GM19239 (cell line): Measurements from ENCODE around the gene DNPEP.
"Not testable (repeated sequence)": the region's sequence is repeated elsewhere in the genome, so short reads cannot be mapped to it uniquely, and the experiment has no call there.

ENCODE experiments used
- DNase-seq: peaks from one replicate; pipeline ENCODE4 v3.0.0; 2011; ENCODE audit warnings: low spot score; ENCODE audit not compliant: insufficient read length
- FAIRE-seq: peaks from 2 replicates; lab custom pipeline; 2011; peaks lifted over from hg19 to GRCh38; lab: Jason Lieb, UNC

The DNPEP gene

DNA sequence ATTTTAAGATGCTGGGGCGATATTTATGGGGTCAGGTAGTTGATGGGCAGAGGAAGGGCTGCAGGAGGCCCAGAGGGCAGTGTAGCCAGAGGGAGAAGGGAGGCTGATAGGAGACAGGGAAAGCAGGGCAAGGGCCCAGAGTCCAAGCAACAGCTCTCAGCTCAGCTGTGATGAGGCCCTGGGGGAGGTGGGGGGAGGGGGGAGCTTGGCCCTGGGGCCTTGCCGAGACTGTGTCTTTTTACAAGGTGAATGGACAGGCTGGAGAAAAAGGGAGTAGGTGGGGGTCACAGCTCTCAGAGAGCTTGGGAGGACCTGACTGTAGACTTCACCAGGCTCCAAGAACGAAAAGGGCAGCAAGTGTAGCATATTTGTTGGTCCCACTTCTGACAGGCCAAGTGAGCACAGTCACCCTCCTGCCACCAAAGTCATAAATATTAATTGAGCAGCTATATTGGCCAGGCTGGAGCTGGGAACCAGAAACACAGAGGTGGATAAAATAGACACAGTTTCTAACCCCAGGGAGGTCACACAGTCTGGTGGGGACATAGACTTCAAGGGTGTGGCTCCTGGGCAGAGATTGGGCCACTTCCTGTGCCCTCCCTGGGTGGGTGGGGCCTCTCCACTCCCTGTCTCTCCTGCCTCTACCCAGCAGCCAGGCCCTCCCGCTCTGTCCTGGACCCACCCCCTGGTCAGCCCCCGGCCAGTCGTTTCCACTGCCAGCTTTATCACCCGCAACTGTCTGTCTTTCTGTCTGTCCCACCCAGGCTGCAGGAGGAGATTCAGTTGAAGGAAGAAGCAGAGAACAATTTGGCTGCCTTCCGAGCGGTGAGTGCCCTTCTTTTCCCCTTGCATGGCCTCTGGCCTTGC is 31.9 kb upstream of the DNPEP start:
- no peak for DNase-seq
- FAIRE-seq, result no peak

DNA sequence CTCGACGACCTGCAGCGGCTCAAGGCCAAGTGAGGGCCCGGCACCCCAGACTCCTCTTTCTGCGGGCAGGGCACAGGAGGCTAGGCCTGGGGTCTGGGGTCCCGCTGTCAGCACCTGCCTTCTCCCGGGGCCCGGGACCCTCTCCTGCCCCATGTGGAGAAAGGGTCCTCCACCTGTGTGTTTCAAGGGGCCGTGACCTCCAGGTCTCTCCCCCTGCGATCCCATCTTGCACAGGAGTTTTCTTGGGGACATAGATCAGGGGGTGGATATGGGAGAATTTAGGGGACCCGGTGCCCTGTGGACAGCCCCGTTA is 31.3 kb upstream of the DNPEP start:
- no peak for FAIRE-seq

DNA sequence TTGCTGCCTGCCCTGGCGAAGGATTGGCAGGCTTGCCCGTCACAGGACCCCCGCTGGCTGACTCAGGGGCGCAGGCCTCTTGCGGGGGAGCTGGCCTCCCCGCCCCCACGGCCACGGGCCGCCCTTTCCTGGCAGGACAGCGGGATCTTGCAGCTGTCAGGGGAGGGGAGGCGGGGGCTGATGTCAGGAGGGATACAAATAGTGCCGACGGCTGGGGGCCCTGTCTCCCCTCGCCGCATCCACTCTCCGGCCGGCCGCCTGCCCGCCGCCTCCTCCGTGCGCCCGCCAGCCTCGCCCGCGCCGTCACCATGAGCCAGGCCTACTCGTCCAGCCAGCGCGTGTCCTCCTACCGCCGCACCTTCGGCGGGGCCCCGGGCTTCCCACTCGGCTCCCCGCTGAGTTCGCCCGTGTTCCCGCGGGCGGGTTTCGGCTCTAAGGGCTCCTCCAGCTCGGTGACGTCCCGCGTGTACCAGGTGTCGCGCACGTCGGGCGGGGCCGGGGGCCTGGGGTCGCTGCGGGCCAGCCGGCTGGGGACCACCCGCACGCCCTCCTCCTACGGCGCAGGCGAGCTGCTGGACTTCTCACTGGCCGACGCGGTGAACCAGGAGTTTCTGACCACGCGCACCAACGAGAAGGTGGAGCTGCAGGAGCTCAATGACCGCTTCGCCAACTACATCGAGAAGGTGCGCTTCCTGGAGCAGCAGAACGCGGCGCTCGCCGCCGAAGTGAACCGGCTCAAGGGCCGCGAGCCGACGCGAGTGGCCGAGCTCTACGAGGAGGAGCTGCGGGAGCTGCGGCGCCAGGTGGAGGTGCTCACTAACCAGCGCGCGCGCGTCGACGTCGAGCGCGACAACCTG is 30.7 kb upstream of the DNPEP start, which contains the start of gene DES:
TSS of gene DES (plus strand) at position 223 of the 857 bp plus-strand sequence. CDS start at position 309, 86 bp downstream.
- FAIRE-seq (no peak), DNase-seq (no peak)

More for the DNA sequence above, 31.3 kb upstream of the DNPEP start:
- DNase-seq, result no peak

DNA sequence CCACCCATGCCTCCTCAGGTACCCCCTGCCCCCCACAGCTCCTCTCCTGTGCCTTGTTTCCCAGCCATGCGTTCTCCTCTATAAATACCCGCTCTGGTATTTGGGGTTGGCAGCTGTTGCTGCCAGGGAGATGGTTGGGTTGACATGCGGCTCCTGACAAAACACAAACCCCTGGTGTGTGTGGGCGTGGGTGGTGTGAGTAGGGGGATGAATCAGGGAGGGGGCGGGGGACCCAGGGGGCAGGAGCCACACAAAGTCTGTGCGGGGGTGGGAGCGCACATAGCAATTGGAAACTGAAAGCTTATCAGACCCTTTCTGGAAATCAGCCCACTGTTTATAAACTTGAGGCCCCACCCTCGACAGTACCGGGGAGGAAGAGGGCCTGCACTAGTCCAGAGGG is 29.7 kb upstream of the DNPEP start:
- DNase-seq (no peak), FAIRE-seq (no peak)

DNA sequence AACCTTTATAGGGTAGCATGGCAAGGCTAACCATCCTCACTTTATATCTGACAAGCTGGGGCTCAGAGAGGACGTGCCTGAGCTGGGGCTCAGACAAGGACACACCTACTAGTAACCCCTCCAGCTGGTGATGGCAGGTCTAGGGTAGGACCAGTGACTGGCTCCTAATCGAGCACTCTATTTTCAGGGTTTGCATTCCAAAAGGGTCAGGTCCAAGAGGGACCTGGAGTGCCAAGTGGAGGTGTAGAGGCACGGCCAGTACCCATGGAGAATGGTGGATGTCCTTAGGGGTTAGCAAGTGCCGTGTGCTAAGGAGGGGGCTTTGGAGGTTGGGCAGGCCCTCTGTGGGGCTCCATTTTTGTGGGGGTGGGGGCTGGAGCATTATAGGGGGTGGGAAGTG is 29.2 kb upstream of the DNPEP start:
- FAIRE-seq, result no peak
- no peak for DNase-seq

DNA sequence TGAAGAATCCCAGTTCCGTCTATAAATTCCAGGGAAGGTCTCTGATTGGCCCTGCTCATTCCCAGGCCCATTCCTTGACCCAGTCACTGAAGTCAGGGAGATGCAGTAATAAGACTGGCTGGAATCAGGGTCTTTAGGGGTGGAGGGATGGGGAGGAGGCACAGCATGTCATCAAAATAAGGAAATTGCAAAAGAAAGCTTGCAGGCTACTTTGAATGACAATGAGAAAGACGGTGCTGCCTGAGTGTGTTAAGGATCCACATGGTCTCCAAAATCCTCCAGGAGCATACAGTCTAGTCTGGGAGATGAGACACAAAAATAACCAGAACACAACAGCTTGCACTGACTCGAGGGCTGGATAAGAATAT is 28.5 kb upstream of the DNPEP start:
- DNase-seq, result no peak
- no peak for FAIRE-seq

DNA sequence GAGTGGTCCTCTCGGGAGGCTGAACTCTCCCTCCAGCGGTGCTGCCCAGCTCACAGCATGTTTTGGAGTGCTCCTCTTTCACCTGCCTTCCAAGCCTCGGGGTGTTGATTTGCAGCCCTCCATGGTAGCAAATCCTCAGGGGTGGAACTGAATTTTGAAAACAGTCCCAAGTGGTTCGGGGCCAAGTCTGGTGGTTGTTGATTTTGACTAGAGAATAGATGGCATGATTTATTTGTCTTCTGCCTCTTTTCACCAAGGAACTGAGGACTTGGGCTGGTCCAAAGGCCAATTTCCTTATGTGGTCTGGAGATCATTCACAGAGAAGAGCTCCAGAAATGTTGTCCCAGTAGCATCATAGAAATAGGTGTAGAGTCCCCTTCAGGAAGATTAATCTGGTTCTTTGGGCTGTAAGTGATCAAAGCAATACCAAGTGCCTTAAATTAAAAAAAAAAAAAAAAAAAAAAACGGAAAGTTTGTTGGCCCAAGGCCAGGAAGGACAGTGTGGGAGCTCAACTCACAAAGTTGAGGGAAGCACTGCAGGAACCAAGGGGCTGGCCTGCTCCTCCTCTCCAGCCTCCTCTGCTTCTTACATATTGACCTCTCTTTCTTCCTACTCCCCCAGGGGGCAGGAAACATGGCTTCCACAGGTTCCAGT is 28.0 kb upstream of the DNPEP start:
- DNase-seq (no peak), FAIRE-seq (no peak)

DNA sequence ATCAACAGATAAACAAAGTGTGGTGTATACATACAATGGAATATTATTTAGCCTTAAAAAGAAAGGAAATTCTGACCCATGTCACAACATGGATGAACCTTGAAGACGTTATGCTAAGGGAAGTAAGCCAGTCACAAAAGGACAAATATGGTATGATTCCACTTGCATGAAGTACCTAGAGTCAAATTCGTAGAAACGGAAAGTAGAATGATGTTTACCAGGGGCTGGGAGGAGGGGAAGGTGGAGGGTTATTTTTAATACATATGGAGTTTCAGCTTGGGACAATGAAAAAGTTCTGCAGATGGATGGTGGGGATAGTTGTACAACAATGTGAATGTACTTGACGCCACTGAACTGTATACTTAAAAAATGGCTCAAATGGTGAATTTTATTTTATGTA is 27.1 kb upstream of the DNPEP start:
- DNase-seq (no peak), FAIRE-seq (no peak)

DNA sequence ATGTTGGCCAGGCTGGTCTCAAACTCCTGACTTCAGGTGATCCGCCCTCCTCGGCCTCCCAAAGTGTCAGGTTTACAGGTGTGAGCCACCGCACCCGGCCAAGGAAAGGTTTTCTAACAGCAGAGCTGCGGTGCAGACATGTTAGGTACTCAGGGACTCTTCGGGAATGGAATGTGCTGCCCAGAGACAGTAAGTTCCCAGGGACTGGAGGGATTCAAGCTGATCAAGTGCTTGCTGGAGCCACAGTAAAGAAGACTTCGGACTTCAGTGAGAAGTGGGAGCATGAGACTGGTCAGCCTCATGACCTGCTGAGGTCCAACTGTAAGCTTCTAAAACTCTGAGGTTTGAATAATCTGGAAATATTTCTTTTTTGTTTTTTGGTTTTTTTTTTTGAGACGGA is 22.7 kb upstream of the DNPEP start:
- FAIRE-seq (no peak), DNase-seq (no peak)

DNA sequence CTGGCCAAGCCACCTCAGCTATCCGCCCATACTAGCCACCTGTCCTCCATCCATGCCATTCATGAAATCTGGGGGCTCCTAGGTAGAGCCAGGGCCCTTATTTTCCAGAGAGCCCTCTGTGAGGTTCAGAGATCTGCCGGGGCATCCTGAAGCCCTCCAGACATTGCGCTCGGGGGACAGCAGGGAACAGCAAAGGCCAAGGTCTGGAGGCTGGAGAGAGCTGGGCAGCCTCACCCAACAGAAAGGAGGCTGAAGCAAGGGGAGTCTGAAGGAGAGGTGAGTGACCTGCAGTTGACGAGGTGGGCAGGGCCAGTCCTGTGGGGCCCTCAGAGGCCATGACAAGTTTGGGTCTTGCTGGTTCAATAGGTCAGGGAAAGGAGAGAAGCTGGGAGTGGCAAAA is 21.9 kb upstream of the DNPEP start:
- DNase-seq, result no peak
- FAIRE-seq, result no peak

DNA sequence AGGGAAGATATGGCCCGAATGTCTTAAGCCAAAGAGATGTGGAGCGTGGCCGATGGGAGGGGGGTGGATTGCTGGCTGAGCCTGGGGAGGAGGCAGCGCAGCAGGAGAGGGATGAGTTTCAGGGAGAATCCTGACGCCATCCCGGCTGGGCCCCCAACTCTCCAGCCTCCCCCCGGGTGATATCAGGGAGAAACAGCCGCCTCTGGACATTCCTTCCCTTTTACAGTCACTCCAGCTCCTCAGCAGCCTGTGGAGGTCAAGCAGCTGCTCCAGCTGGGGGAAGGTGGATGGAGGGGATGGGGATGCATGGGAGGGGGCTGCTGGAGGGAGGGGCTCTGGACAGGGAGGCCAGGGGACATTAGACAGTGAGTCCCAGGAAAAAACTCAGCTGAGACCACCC is 20.9 kb upstream of the DNPEP start:
- no peak for DNase-seq
- no peak for FAIRE-seq

DNA sequence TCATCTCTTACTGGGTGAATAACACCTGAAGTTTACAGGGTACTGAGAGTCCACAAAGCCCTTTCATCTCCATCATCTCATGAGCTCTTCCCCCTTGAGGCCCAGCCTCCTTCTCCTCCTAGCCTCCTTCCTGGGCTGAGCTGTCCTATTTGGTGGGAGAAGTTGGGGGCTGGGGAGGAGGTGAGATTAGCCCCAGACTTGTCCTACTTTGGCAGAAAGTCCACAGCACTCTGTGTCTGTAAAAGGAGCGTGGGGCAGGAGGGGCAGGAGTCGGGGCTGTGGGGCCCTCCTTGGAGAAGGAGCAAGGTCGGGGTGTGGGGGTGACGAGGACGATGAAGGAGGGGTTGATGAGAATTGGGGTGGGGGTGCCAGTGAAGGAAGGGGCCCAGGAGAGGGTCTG is 20.5 kb upstream of the DNPEP start:
- no peak for FAIRE-seq
- DNase-seq, result no peak

DNA sequence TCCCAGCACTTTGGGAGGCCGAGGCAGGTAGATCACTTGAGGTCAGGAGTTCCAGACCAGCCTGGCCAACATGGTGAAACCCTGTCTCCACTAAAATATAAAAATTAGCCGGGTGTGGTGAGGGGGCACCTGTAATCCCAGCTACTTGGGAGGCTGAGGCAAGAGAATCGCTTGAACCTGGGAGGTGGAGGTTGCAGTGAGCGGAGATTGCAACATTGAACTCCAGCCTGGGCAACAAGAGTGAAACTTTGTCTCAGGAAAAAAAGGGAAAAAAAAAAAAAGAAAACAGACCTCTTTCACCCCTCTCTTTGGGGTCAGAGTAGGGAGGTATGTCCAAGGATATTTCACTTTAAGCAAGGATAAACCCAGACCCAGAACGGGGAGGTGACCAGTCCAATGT is 19.6 kb upstream of the DNPEP start:
- DNase-seq, FAIRE-seq: not testable (repeated sequence)

DNA sequence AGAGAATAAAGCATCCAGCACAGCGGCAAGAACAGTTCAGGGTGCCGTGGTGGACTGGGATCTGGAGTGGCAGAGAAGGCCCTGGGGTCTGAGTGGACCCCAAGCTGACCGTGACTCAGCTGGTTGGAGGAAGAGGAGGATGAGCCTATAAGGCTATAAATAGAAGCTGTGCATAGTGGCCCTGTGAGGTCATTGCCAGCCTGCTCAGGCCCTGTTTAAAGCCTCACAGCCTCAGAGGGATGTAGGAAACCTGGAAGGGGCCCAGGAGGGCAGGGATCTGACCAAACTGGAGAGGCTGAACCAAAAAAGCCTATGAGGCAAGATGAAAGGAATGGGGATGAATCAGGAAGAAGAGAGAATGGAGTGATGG is 19.1 kb upstream of the DNPEP start:
- DNase-seq (no peak), FAIRE-seq (no peak)

DNA sequence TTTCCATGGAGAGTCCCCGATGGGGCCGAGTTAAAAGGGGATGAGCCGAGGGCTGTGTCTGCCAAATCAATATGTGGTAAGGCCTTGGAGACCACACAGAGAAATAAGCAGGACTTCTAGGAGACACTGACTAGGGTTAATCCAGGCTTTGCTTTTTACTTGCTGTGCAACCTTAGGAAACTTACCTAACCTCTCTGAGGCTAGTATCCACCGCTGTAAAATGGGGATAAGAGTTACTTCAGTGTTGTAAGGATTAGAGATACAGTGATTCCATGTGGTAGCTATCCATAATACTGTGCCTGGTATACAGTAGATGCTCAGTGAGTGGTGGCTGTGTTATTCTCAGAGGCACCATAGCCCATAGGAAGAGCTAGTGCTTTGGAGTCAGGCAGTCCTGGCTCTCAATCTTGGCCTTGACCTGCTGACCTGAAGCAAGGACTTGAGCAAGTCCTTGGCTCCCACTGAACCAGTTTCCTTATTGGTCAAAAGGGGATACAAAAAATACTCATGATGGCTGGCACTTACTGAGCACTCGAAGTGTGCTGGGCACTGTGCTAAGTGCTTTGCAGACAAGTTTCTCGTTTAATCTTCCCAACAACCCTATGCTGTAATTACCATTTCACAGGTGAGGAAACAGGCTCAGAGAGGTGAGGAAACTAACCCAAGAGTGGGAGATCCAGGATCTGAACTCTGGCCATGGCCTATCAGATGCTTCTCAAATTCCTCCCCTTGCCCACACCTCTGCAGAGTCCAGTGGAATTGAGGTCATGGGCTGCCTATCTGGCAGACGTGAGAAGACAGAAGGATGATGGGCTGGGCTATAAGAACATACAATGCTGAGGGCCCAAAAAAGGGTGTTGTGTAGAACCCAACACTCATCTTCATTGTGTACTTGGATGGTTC is 18.5 kb upstream of the DNPEP start:
- DNase-seq (no peak), FAIRE-seq (no peak)

DNA sequence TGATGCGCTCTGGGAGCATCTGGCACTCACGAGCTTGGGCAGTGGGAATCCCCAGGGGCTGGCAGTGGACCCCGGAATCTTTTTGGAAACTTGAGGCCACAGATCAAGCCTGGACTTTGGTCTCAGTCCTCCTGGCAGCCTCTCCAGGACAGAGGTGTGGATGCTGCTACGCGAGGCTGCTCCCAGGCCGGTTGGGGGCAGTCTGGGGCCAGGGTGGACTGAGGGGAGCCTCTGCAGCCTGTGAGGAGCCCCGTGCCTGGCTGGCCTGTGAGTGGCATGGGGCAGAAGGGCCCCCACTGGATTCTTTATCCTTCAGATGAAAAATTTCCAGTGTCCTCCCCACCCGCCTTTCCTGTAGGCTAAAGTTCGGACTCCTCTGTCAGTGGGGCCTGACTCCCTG is 17.7 kb upstream of the DNPEP start:
- DNase-seq, result no peak
- no peak for FAIRE-seq

DNA sequence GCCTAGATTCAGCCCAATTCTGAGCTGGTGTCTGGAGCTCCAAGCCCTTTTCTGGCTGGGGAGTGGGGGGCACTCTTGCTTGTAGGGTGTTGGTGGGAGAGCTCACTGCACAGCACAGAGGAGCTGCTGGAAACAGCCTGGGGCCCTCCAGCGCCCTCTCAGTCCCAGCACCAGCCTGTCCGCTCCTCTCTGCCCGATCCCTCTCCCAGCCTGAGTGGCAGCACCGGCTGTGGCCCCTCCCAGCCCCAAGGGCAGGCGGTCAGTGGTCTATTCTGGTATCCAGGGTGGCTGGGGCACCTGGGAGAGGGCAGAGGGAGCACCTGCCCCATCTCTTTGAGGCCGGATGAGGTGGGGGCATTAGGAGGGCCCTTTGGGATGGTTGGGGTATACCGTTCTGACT is 17.2 kb upstream of the DNPEP start:
- FAIRE-seq (no peak), DNase-seq (no peak)

DNA sequence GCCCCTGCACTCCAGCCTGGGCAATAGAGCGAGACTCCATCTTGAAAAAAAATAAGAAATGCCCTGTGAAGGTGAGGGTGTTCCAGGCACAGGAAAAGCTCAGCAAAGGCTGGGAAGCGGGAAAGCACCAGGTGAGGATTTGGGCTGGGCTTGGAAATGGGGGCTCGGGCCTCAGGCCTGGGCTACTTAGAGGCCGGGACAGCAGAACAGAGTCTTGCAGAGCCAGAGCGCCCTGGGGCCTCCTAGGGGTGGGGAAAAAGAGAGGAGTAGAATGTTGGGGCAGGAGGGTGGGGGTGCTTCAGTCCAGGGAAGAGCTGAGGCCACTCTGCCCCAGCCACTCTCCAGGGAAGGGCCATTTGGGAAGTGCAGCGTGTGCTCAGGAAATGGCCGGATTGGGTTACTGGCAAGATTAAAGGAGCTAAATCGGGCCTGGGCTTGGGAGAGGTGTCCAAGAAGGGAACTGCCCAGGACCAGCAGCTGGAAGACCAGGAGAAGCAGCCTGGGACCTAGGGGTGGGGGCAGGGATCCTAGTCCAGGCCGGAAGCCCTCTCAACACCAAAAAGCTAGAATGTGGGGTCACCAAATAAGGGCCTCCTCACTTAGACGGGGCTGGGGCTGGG is 16.7 kb upstream of the DNPEP start:
- no peak for FAIRE-seq
- no peak for DNase-seq

DNA sequence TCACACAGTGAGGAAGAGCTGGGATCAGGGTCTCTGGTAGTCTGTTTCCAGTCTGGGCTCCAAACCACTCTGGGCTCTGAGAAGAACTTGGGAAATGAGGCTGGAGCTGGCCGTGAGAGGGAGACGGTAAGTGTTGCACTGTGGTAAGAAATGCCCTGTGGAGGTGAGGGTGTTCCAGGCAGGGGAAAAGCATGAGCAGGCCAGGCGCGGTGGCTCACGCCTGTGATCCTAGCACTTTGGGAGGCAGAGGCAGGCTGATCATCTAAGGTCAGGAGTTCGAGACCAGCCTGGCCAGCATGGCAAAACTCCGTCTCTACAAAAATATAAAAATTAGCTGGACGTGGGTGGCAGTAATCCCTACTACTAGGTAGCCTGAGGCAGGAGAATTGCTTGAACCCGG is 16.1 kb upstream of the DNPEP start:
- FAIRE-seq (no peak), DNase-seq (no peak)
